GM12878 (cell line): ENCODE measurements around the gene TMCO6. TPM values are rescaled to one million over a fixed set of nuclear protein-coding genes. Genes with fewer than 3 reads are reported as not detected.
"Not testable (repeated sequence)": the region's sequence is repeated elsewhere in the genome, so short reads cannot be mapped to it uniquely, and the experiment has no call there.

ENCODE experiments used
- ATAC-seq: fragments of 200-7000 bp; cut with Tn5 transposase; 3 replicates; pipeline ENCODE4 v1.9.1; 2020; ENCODE audit warnings: mild to moderate bottlenecking, moderate library complexity
- BruUV-seq: library from RNA; stranded (reverse); fragments of 400-500 nt; replicated peaks from 2 replicates; lab custom pipeline; 2021; lab: Mats Ljungman, UMichigan
- CTCF ChIA-PET: fragments of 300-600 bp; sonication (Branson Sonifier 250); formaldehyde crosslinking; extraction: SDS; loops from one replicate; lab custom pipeline; 2021; ENCODE audit warnings: inconsistent platforms; lab: Yijun Ruan, JAX
- POLR2A ChIA-PET: fragments of 350-600 bp; formaldehyde crosslinking; extraction: SDS; loops from one replicate; lab custom pipeline; 2021; ENCODE audit warnings: inconsistent platforms; lab: Charles Lee
- RAD21 ChIA-PET: fragments of 300-600 bp; sonication (Branson Sonifier 250); formaldehyde crosslinking; loops from one replicate; lab custom pipeline; 2023; ENCODE audit warnings: antibody characterized with exemption; ENCODE audit not compliant: unreplicated experiment; lab: Charles Lee
- SMC1A ChIA-PET: fragments of 300-600 bp; sonication (Branson Sonifier 250); formaldehyde crosslinking; loops from one replicate; lab custom pipeline; 2023; ENCODE audit not compliant: unreplicated experiment, uncharacterized antibody; lab: Charles Lee
- DNase-seq: peaks from one replicate; pipeline ENCODE4 v3.0.0-alpha.2; 2011; ENCODE audit warnings: low read depth, low spot score
- FAIRE-seq: peaks from 3 replicates; lab custom pipeline; 2011; peaks lifted over from hg19 to GRCh38; lab: Jason Lieb, UNC
- H2AFZ ChIP-seq: 2 replicates; pipeline ENCODE4 v1.6.0; 2011; ENCODE audit warnings: low read depth, low read length, control low read depth; ENCODE audit not compliant: control insufficient read depth
- H3K27ac ChIP-seq: 2 replicates; pipeline ENCODE4 v1.5.1; 2011; ENCODE audit warnings: control low read depth; ENCODE audit not compliant: control insufficient read depth, insufficient read depth
- H3K27me3 ChIP-seq, 2 experiments: replicated peaks in 1 of 2; 2 replicates each; pipeline versions ENCODE4 v1.6.0 to v1.6.1; 2011; ENCODE audit warnings: low read length in 1 of 2; ENCODE audit not compliant: control insufficient read depth in 2 of 2, insufficient read depth in 2 of 2
- H3K36me3 ChIP-seq, 2 experiments: 2 replicates each; pipeline ENCODE4 v1.5.1; 2011; ENCODE audit warnings: low read length in 1 of 2; ENCODE audit not compliant: control insufficient read depth in 2 of 2, insufficient read depth in 2 of 2
- H3K4me1 ChIP-seq: 2 replicates; pipeline ENCODE4 v1.6.1; 2011; ENCODE audit warnings: mild to moderate bottlenecking, low read length, moderate library complexity, mixed read lengths; ENCODE audit not compliant: control insufficient read depth, insufficient read depth
- H3K4me2 ChIP-seq: 2 replicates; pipeline ENCODE4 v1.6.0; 2011; ENCODE audit warnings: control low read depth; ENCODE audit not compliant: control insufficient read depth, insufficient read depth
- H3K4me3 ChIP-seq: fragments of 200-600 bp; sonication (generic); 2 replicates; pipeline ENCODE4 v1.5.1; 2016
- H3K79me2 ChIP-seq: 2 replicates; pipeline ENCODE4 v1.6.0; 2011; ENCODE audit warnings: low read length; ENCODE audit not compliant: control insufficient read depth, insufficient read depth
- H3K9ac ChIP-seq: 2 replicates; pipeline ENCODE4 v1.8.0; 2011; ENCODE audit warnings: low read length, control low read depth, mixed read lengths; ENCODE audit not compliant: control insufficient read depth, insufficient read depth
- H3K9me3 ChIP-seq: replicated peaks from 3 replicates; pipeline ENCODE4 v1.5.1; 2011; ENCODE audit warnings: mild to moderate bottlenecking, low read length; ENCODE audit not compliant: control insufficient read depth, insufficient read depth
- H4K20me1 ChIP-seq: 2 replicates; pipeline ENCODE4 v1.6.0; 2011; ENCODE audit not compliant: control insufficient read depth, insufficient read depth
- BCL11A ChIP-seq: IDR thresholded peaks from 2 replicates; pipeline ENCODE4 v1.6.1; 2011; ENCODE audit warnings: low read depth, low read length
- CHD4 ChIP-seq: fragments of 200-600 bp; sonication (generic); IDR thresholded peaks from 2 replicates; pipeline ENCODE4 v1.6.1; 2016; ENCODE audit warnings: mild to moderate bottlenecking
- NFYA ChIP-seq: IDR thresholded peaks from 2 replicates; pipeline ENCODE4 v1.6.1; 2011; ENCODE audit warnings: low read depth, mild to moderate bottlenecking, low read length, improper control_type of control experiment, borderline replicate concordance
- NRF1 ChIP-seq: conservative IDR thresholded peaks from 2 replicates; pipeline ENCODE4 v1.6.1; 2011; ENCODE audit warnings: mild to moderate bottlenecking, low read depth, low read length, improper control_type of control experiment
- RCOR1 ChIP-seq: conservative IDR thresholded peaks from 2 replicates; pipeline ENCODE4 v1.6.1; 2012; ENCODE audit warnings: low read depth, low read length, improper control_type of control experiment
- SUPT20H ChIP-seq: IDR thresholded peaks from 2 replicates; pipeline ENCODE4 v1.6.1; 2011; ENCODE audit warnings: low read depth, mild to moderate bottlenecking, low read length, moderate library complexity, borderline replicate concordance; ENCODE audit not compliant: control insufficient read depth
- WGBS: methylation state at CpG from one replicate; pipeline ENCODE4 v1.1.6; 2016; ENCODE audit warnings: low lambda C conversion rate; ENCODE audit not compliant: insufficient replicate concordance, insufficient coverage; ENCODE audit errors: missing lambda C conversion rate; 5-methylcytosine and 5-hydroxymethylcytosine counted together
- in situ Hi-C: fragments of 300-500 bp; cut with MboI; formaldehyde crosslinking; loops from 9 replicates; pipeline ENCODE4 v1.14.3; 2018; ENCODE audit warnings: mixed read lengths
- intact Hi-C: fragments of 100-400 bp; cut with micrococcal nuclease; formaldehyde crosslinking; loops from one replicate; pipeline ENCODE4 v1.14.2; 2022; ENCODE audit not compliant: unreplicated experiment
- polyA plus RNA-seq, 11 experiments: library from polyadenylated mRNA; depleted of rRNA in 4 of 11; unstranded in 6 of 11; stranded (reverse) in 5 of 11; fragments of >200 nt; fragmentation: Nextera tagmentation in 4 of 11; fragmentation: Illumina TruSeq in 1 of 11; extraction: Ambion mirVana in 4 of 11; extraction: Trizol in 1 of 11; gene quantifications; 1 replicate in 1 of 11; 2 replicates in 10 of 11; pipeline versions ENCODE4 v1.2.1 to v1.2.3, GENCODE V29; 2011 to 2016; ENCODE audit warnings: inconsistent platforms in 2 of 11, missing spikeins in 2 of 11, low read depth in 1 of 11
- total RNA-seq, 4 experiments: library from RNA; depleted of rRNA in 3 of 4; stranded (reverse); fragments of >200 nt in 3 of 4; fragmentation: Illumina TruSeq in 1 of 4; extraction: Trizol in 1 of 4; gene quantifications; 2 replicates each; pipeline versions ENCODE4 v1.2.1 to v1.2.3, GENCODE V29; 2013 to 2021
- TF ChIP-seq, protein P1 (sequence below): fragments of 450-650 bp; formaldehyde crosslinking; IDR thresholded peaks from 2 replicates; pipeline ENCODE4 v1.4.0; 2020; ENCODE audit warnings: mild to moderate bottlenecking, moderate library complexity
- TF ChIP-seq, protein P2 (sequence below), 3 experiments: IDR thresholded peaks in 2 of 3; conservative IDR thresholded peaks in 1 of 3; 2 replicates each; pipeline ENCODE4 v1.5.1; 2011; ENCODE audit warnings: low read depth in 3 of 3, low read length in 3 of 3, mild to moderate bottlenecking in 3 of 3, control low read depth in 2 of 3, moderate library complexity in 2 of 3, inconsistent platforms in 1 of 3, mixed read lengths in 1 of 3; ENCODE audit not compliant: control insufficient read depth in 2 of 3, insufficient read depth in 1 of 3; ENCODE audit errors: extremely low read depth in 1 of 3
- TF ChIP-seq, protein P3 (sequence below): fragments of 450-650 bp; IDR thresholded peaks from 2 replicates; pipeline ENCODE4 v1.6.1; 2018; ENCODE audit warnings: mild to moderate bottlenecking, low read depth, moderate library complexity; ENCODE audit not compliant: partially characterized antibody

Gene TMCO6
- total and polyA plus RNA-seq, 10 of the 15 experiments (the other 5 are each of a cell fraction or from before 2014, with no cell fraction given) = 4.1 to 21.6 (median 11.7) TPM

DNA sequence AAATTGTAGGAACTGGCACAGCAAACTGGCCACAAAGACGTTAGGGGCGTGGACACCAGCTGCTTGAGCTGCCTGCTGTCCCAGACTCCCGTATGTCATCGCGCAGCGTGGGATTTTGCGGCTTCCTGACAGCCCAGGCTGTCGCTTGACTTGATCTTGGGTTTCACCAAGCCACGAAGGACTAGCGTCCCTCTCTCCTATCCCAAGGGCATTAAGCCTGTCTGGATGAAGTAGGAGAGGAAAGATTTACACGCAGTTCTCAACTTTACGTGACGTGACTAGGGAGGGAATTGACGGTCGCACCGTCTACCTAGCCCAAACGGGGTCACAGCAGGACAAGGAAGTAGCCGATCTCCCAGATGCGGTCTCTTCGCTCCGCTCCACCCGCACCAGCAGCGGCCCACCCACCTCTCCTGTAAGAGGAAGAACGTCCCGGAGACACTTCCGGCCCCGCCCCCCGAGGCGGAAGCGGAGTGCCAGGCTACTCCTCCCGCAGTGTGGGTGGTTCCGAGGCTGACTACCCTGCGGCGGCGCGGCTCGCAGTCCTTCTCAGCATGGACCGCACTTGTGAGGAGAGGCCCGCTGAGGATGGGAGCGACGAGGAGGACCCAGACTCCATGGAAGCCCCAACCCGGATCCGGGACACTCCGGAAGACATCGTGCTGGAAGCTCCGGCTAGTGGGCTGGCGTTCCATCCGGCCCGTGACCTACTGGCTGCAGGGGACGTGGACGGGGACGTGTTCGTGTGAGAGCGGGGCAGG is 25.3 kb downstream of the TMCO6 start, which contains the start of gene WDR55 (continued):
- TF ChIP-seq, protein P1, sequence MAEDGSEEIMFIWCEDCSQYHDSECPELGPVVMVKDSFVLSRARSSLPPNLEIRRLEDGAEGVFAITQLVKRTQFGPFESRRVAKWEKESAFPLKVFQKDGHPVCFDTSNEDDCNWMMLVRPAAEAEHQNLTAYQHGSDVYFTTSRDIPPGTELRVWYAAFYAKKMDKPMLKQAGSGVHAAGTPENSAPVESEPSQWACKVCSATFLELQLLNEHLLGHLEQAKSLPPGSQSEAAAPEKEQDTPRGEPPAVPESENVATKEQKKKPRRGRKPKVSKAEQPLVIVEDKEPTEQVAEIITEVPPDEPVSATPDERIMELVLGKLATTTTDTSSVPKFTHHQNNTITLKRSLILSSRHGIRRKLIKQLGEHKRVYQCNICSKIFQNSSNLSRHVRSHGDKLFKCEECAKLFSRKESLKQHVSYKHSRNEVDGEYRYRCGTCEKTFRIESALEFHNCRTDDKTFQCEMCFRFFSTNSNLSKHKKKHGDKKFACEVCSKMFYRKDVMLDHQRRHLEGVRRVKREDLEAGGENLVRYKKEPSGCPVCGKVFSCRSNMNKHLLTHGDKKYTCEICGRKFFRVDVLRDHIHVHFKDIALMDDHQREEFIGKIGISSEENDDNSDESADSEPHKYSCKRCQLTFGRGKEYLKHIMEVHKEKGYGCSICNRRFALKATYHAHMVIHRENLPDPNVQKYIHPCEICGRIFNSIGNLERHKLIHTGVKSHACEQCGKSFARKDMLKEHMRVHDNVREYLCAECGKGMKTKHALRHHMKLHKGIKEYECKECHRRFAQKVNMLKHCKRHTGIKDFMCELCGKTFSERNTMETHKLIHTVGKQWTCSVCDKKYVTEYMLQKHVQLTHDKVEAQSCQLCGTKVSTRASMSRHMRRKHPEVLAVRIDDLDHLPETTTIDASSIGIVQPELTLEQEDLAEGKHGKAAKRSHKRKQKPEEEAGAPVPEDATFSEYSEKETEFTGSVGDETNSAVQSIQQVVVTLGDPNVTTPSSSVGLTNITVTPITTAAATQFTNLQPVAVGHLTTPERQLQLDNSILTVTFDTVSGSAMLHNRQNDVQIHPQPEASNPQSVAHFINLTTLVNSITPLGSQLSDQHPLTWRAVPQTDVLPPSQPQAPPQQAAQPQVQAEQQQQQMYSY (CRISPR knock-in tag) = no peak
- TF ChIP-seq CHD4 (no peak), NFYA (no peak), SUPT20H (no peak), RCOR1 (no peak), NRF1 (no peak), BCL11A (no peak)
- TF ChIP-seq, protein P2, sequence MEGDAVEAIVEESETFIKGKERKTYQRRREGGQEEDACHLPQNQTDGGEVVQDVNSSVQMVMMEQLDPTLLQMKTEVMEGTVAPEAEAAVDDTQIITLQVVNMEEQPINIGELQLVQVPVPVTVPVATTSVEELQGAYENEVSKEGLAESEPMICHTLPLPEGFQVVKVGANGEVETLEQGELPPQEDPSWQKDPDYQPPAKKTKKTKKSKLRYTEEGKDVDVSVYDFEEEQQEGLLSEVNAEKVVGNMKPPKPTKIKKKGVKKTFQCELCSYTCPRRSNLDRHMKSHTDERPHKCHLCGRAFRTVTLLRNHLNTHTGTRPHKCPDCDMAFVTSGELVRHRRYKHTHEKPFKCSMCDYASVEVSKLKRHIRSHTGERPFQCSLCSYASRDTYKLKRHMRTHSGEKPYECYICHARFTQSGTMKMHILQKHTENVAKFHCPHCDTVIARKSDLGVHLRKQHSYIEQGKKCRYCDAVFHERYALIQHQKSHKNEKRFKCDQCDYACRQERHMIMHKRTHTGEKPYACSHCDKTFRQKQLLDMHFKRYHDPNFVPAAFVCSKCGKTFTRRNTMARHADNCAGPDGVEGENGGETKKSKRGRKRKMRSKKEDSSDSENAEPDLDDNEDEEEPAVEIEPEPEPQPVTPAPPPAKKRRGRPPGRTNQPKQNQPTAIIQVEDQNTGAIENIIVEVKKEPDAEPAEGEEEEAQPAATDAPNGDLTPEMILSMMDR (IDR thresholded peaks at IDR 0.05 in 2 of 3, conservative IDR thresholded peaks at IDR 0.05 in 1 of 3; ENCODE audit: control insufficient read depth in 2 of 3, extremely low read depth in 1 of 3, insufficient read depth in 1 of 3, low read depth in 3 of 3, low read length in 3 of 3) = no peak
- TF ChIP-seq, protein P3, sequence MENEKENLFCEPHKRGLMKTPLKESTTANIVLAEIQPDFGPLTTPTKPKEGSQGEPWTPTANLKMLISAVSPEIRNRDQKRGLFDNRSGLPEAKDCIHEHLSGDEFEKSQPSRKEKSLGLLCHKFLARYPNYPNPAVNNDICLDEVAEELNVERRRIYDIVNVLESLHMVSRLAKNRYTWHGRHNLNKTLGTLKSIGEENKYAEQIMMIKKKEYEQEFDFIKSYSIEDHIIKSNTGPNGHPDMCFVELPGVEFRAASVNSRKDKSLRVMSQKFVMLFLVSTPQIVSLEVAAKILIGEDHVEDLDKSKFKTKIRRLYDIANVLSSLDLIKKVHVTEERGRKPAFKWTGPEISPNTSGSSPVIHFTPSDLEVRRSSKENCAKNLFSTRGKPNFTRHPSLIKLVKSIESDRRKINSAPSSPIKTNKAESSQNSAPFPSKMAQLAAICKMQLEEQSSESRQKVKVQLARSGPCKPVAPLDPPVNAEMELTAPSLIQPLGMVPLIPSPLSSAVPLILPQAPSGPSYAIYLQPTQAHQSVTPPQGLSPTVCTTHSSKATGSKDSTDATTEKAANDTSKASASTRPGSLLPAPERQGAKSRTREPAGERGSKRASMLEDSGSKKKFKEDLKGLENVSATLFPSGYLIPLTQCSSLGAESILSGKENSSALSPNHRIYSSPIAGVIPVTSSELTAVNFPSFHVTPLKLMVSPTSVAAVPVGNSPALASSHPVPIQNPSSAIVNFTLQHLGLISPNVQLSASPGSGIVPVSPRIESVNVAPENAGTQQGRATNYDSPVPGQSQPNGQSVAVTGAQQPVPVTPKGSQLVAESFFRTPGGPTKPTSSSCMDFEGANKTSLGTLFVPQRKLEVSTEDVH = no peak

DNA sequence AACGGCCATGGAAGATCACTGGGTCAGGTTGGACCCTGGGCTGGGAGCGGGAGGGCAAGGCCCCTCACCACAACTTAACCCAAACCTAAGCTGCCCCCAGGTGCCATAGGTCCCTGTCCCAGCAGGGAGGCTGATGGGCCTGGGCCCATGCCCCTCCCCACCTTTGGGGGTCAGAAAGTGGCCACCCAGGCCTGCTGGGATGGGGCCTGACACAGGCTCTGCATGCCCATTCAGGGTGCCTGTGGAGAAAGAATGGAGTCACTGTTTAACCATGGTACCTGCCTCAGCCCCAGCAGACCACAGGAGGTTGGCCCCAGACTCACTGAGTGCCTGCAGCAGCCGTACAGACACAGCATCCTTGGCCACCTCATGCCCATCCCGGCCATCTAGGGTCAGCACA is 31.8 kb downstream of the TMCO6 start:
- SMC1A ChIA-PET, ATAC-seq, H3K27ac ChIP-seq, H3K4me1 ChIP-seq, DNase-seq, POLR2A ChIA-PET, in situ Hi-C loops, BruUV-seq, intact Hi-C loops, H3K9ac ChIP-seq, H4K20me1 ChIP-seq, H2AFZ ChIP-seq, H3K4me3 ChIP-seq, H3K27me3 ChIP-seq, CTCF ChIA-PET, H3K9me3 ChIP-seq, FAIRE-seq, H3K4me2 ChIP-seq: not testable (repeated sequence)
- Histone ChIP-seq H3K79me2 (peaks cover 15% of the 10 kb centered on the region), H3K36me3 (peaks cover 25 to 30% of the 10 kb centered on the region in 2 experiments; a peak in 3 of 4 replicates)
- RAD21 ChIA-PET = interaction anchor here (0.9 kb wide), 1 partner anchor 23 kb away, joined by 3 read pairs; the partner anchor contains the start of gene IK
- 63% methylated on average over 2 of the region's 4 CpGs for WGBS
